H9 (cell line): ENCODE data around the gene SMAD6. TPM values are rescaled to one million over a fixed set of nuclear protein-coding genes. Genes with fewer than 3 reads are reported as not detected.

Experiments
- DNase-seq: peaks from one replicate; pipeline ENCODE4 v3.0.0-alpha.2; 2017
- H2AFZ ChIP-seq: one replicate; pipeline ENCODE4 v1.6.1; 2013; ENCODE audit warnings: mild to moderate bottlenecking, low read length, control low read depth, moderate library complexity
- H2AK5ac ChIP-seq: 2 replicates; pipeline ENCODE4 v1.6.1; 2013; ENCODE audit warnings: low read length, control low read depth, mixed read lengths; ENCODE audit not compliant: insufficient read length
- H2BK120ac ChIP-seq: one replicate; pipeline ENCODE4 v1.6.1; 2013; ENCODE audit warnings: low read depth, mild to moderate bottlenecking, low read length, control low read depth, inconsistent platforms; ENCODE audit not compliant: poor library complexity, severe bottlenecking
- H2BK12ac ChIP-seq: 2 replicates; pipeline ENCODE4 v1.6.1; 2013; ENCODE audit warnings: low read length, control low read depth, mixed read lengths, low read depth; ENCODE audit not compliant: insufficient read length
- H2BK15ac ChIP-seq: 2 replicates; pipeline ENCODE4 v1.6.1; 2013; ENCODE audit warnings: low read depth, low read length, control low read depth
- H2BK20ac ChIP-seq: one replicate; pipeline ENCODE4 v1.6.1; 2013; ENCODE audit warnings: low read depth, mild to moderate bottlenecking, low read length, control low read depth, inconsistent platforms; ENCODE audit not compliant: poor library complexity, severe bottlenecking
- H2BK5ac ChIP-seq: 2 replicates; pipeline ENCODE4 v1.6.1; 2013; ENCODE audit warnings: low read length, control low read depth, mixed read lengths; ENCODE audit not compliant: insufficient read length
- H3K14ac ChIP-seq: 2 replicates; pipeline ENCODE4 v1.6.1; 2013; ENCODE audit warnings: low read length, control low read depth; ENCODE audit not compliant: insufficient read depth
- H3K18ac ChIP-seq: 2 replicates; pipeline ENCODE4 v1.6.1; 2013; ENCODE audit warnings: low read depth, mild to moderate bottlenecking, mixed read lengths, low read length, control low read depth; ENCODE audit not compliant: insufficient read length
- H3K23ac ChIP-seq: 2 replicates; pipeline ENCODE4 v1.6.1; 2013; ENCODE audit warnings: low read length, control low read depth, mixed read lengths, low read depth; ENCODE audit not compliant: insufficient read length
- H3K23me2 ChIP-seq: 2 replicates; pipeline ENCODE4 v1.6.1; 2013; ENCODE audit warnings: low read depth, mild to moderate bottlenecking, mixed read lengths, low read length, control low read depth; ENCODE audit not compliant: insufficient read length, poor library complexity, severe bottlenecking
- H3K27ac ChIP-seq: 2 replicates; pipeline ENCODE4 v1.5.1; 2013; ENCODE audit warnings: low read length, control low read depth, mixed read lengths, low read depth; ENCODE audit not compliant: insufficient read length
- H3K27me3 ChIP-seq: 2 replicates; pipeline ENCODE4 v1.6.1; 2013; ENCODE audit warnings: low read length, control low read depth, inconsistent platforms; ENCODE audit not compliant: insufficient read depth
- H3K4ac ChIP-seq: 2 replicates; pipeline ENCODE4 v1.6.1; 2013; ENCODE audit warnings: low read depth, mild to moderate bottlenecking, control low read depth, inconsistent platforms, low read length, moderate library complexity
- H3K4me1 ChIP-seq: 2 replicates; pipeline ENCODE4 v1.6.1; 2013; ENCODE audit warnings: low read length, control low read depth, inconsistent platforms; ENCODE audit not compliant: insufficient read depth
- H3K4me2 ChIP-seq: 2 replicates; pipeline ENCODE4 v1.6.1; 2013; ENCODE audit warnings: low read length, control low read depth, mixed read lengths; ENCODE audit not compliant: insufficient read length, insufficient read depth
- H3K56ac ChIP-seq: 2 replicates; pipeline ENCODE4 v1.6.1; 2013; ENCODE audit warnings: low read depth, mild to moderate bottlenecking, mixed read lengths, low read length, control low read depth; ENCODE audit not compliant: insufficient read length
- H3K79me1 ChIP-seq: 2 replicates; pipeline ENCODE4 v1.6.1; 2013; ENCODE audit warnings: low read depth, mild to moderate bottlenecking, moderate library complexity, low read length, control low read depth, inconsistent platforms; ENCODE audit not compliant: insufficient read depth, poor library complexity, severe bottlenecking
- H3K79me2 ChIP-seq: 2 replicates; pipeline ENCODE4 v1.6.1; 2013; ENCODE audit warnings: low read length, control low read depth, inconsistent platforms; ENCODE audit not compliant: insufficient read depth
- H3K9ac ChIP-seq: 2 replicates; pipeline ENCODE4 v1.6.1; 2013; ENCODE audit warnings: low read length, control low read depth, mixed read lengths; ENCODE audit not compliant: insufficient read length; ENCODE audit errors: extremely low read depth
- H3K9me3 ChIP-seq: one replicate; pipeline ENCODE4 v1.6.1; 2013; ENCODE audit warnings: low read depth, low read length, inconsistent platforms; ENCODE audit not compliant: control insufficient read depth
- H3T11ph ChIP-seq: one replicate; pipeline ENCODE4 v1.6.1; 2013; ENCODE audit warnings: mild to moderate bottlenecking, low read length, control low read depth, inconsistent platforms
- H4K20me1 ChIP-seq: one replicate; pipeline ENCODE4 v1.6.1; 2013; ENCODE audit not compliant: control insufficient read depth, insufficient read length, insufficient read depth
- H4K5ac ChIP-seq: 2 replicates; pipeline ENCODE4 v1.6.1; 2013; ENCODE audit warnings: low read depth, mild to moderate bottlenecking, mixed read lengths, low read length, control low read depth; ENCODE audit not compliant: insufficient read length
- H4K8ac ChIP-seq: replicated peaks from 2 replicates; pipeline ENCODE4 v1.6.1; 2013; ENCODE audit warnings: low read length, control low read depth, mixed read lengths, low read depth; ENCODE audit not compliant: insufficient read length
- H4K91ac ChIP-seq: 2 replicates; pipeline ENCODE4 v1.6.1; 2013; ENCODE audit warnings: low read depth, mild to moderate bottlenecking, moderate library complexity, mixed read lengths, low read length, control low read depth; ENCODE audit not compliant: insufficient read length
- H3K27ac Mint-ChIP-seq, 3 experiments: 2 replicates in 2 of 3; 3 replicates in 1 of 3; pipeline ENCODE4 v1.8.0; 2020 to 2021; ENCODE audit warnings: mixed read lengths in 3 of 3, mild to moderate bottlenecking in 1 of 3, moderate library complexity in 1 of 3
- H3K27me3 Mint-ChIP-seq: 2 replicates; pipeline ENCODE4 v1.8.0; 2021; ENCODE audit warnings: low read depth, mild to moderate bottlenecking, moderate library complexity, mixed read lengths
- H3K36me3 Mint-ChIP-seq, 3 experiments: 2 replicates in 2 of 3; 3 replicates in 1 of 3; pipeline ENCODE4 v1.8.0; 2020 to 2021; ENCODE audit warnings: low read depth in 3 of 3, mixed read lengths in 3 of 3; ENCODE audit not compliant: insufficient read depth in 1 of 3
- H3K4me1 Mint-ChIP-seq, 2 experiments: 2 replicates each; pipeline ENCODE4 v1.8.0; 2020; ENCODE audit warnings: mixed read lengths in 2 of 2
- H3K4me3 Mint-ChIP-seq, 2 experiments: 2 replicates in 1 of 2; 3 replicates in 1 of 2; pipeline ENCODE4 v1.8.0; 2020 to 2021; ENCODE audit warnings: mild to moderate bottlenecking in 2 of 2, mixed read lengths in 2 of 2, moderate library complexity in 1 of 2
- H3K9me3 Mint-ChIP-seq, 2 experiments: 2 replicates in 1 of 2; 3 replicates in 1 of 2; pipeline ENCODE4 v1.8.0; 2020; ENCODE audit warnings: mild to moderate bottlenecking in 2 of 2, mixed read lengths in 2 of 2, moderate library complexity in 1 of 2
- WGBS: extraction: QIAGEN DNeasy Blood & Tissue Kit; methylation state at CpG from one replicate; pipeline ENCODE4 v1.1.7; 2013; ENCODE audit warnings: missing lambda C conversion rate, low lambda C conversion rate, mixed read lengths; ENCODE audit not compliant: insufficient read length; ENCODE audit errors: extremely low coverage; 5-methylcytosine and 5-hydroxymethylcytosine counted together
- total RNA-seq: library from RNA; stranded (reverse); gene quantifications from 2 replicates; pipeline ENCODE4 v1.2.1, GENCODE V29; 2021
- TF ChIP-seq, protein P1 (sequence below): fragments of 200-600 bp; sonication (generic); conservative IDR thresholded peaks from 3 replicates; pipeline ENCODE4 v1.8.0; 2021; ENCODE audit warnings: antibody characterized with exemption, mild to moderate bottlenecking

Gene SMAD6
- total RNA-seq, 1 experiment from 2014 or later, result 6.0 TPM

DNA sequence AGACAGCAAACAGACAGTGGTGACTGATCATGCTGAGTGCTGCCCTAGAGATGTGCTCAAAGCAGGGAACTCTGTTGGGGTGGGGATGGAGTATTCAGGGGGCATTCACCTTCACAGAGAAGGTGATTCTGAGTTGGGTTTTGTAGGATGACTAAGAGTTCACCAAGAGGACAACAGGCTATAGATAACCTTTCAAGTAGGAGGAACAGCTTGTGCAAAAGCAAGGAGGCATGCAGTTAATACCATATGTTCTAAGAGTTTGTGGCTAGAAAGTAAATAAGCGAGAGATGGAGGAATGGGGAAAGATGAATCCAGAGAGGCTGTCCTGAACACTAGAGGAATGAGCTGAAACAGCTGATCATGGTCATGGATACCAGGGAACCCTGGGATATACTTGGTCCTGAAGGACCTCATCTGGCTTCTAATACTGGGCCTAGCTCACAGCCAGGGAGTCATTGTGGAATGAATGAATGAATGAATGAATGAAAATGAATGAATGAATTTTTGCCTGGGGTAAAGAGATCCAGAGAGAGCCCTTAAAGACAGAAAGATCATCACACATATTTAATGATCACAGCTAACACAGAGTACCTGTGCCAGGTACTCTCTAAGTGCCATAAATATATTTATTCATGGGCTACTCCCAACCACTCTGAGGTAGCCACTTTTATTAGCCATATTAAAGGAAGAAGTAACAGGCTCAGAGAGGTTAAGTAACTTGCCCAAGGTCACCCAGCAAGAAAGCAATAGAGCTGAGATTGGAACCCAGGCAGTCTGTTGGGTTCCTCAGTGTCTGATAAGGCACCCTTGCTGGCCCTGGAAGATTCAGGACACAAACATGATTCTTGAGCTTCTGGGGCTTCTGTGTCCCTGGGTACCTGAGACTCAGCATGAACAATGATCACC lies 22.0 kb downstream of the SMAD6 start:
- no peak overlapping the region for H3K56ac ChIP-seq
- H2AK5ac ChIP-seq, result no peak overlapping the region
- no peak overlapping the region for H4K91ac ChIP-seq
- H4K20me1 ChIP-seq, result no peaks in the 10 kb centered on the region
- H2BK120ac ChIP-seq, result no peak overlapping the region
- no peak overlapping the region for H2BK20ac ChIP-seq
- no peaks in the 10 kb centered on the region for H3K9me3 ChIP-seq
- H3K4me1 ChIP-seq, result no peaks in the 10 kb centered on the region
- Mint-ChIP-seq H3K27me3 (no peaks in the 10 kb centered on the region), H3K9me3 (no peaks in the 10 kb centered on the region), H3K4me1 (peaks cover 21 to 22% of the 10 kb centered on the region in 2 experiments), H3K27ac (peak overlapping the region in 1 of 3 experiments; percentile 1; a peak in 1 of 7 replicates), H3K4me3 (no peak overlapping the region), H3K36me3 (peaks cover 0 to 9% (median 0%) of the 10 kb centered on the region in 3 experiments; a peak in 1 of 7 replicates)
- no peaks in the 10 kb centered on the region for H3K79me2 ChIP-seq
- no peak overlapping the region for H2AFZ ChIP-seq
- H3T11ph ChIP-seq, result no peak overlapping the region
- TF ChIP-seq, protein P1, sequence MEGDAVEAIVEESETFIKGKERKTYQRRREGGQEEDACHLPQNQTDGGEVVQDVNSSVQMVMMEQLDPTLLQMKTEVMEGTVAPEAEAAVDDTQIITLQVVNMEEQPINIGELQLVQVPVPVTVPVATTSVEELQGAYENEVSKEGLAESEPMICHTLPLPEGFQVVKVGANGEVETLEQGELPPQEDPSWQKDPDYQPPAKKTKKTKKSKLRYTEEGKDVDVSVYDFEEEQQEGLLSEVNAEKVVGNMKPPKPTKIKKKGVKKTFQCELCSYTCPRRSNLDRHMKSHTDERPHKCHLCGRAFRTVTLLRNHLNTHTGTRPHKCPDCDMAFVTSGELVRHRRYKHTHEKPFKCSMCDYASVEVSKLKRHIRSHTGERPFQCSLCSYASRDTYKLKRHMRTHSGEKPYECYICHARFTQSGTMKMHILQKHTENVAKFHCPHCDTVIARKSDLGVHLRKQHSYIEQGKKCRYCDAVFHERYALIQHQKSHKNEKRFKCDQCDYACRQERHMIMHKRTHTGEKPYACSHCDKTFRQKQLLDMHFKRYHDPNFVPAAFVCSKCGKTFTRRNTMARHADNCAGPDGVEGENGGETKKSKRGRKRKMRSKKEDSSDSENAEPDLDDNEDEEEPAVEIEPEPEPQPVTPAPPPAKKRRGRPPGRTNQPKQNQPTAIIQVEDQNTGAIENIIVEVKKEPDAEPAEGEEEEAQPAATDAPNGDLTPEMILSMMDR, result no peak
- no peak for DNase-seq
- no peak overlapping the region for H4K5ac ChIP-seq
- no peak overlapping the region for H3K4ac ChIP-seq
- H3K23ac ChIP-seq, result no peak overlapping the region
- no peak overlapping the region for H2BK15ac ChIP-seq
- no peaks in the 10 kb centered on the region for H3K79me1 ChIP-seq
- no peak overlapping the region for H2BK12ac ChIP-seq
- H3K27ac ChIP-seq, result no peak overlapping the region
- no peaks in the 10 kb centered on the region for H3K23me2 ChIP-seq
- no peak overlapping the region for H3K4me2 ChIP-seq
- H3K9ac ChIP-seq, result no peak overlapping the region
- WGBS, result no CpG with 5 or more reads among the region's 1 CpG
- no peaks in the 10 kb centered on the region for H3K27me3 ChIP-seq
- H4K8ac ChIP-seq, result no peak overlapping the region
- no peak overlapping the region for H3K18ac ChIP-seq
- no peak overlapping the region for H2BK5ac ChIP-seq
- H3K14ac ChIP-seq, result no peak overlapping the region
